CD4-positive, CD25-positive, alpha-beta regulatory T cell (primary cell): ENCODE measurements around the gene PLEKHG4B. TPM values are rescaled to one million over a fixed set of nuclear protein-coding genes. Genes with fewer than 3 reads are reported as not detected.

ENCODE experiments used
- ATAC-seq, 2 donors: fragments of 150-1000 bp; cut with Tn5 transposase; one replicate each; pipeline ENCODE4 v1.10.0; 2021; ENCODE audit warnings: low read depth in 2 of 2, moderate number of reproducible peaks in 2 of 2, moderate library complexity in 1 of 2
- DNase-seq, 3 donors: peaks; one replicate each; pipeline versions ENCODE4 v3.0.0 to v3.0.0-alpha.2; 2012 to 2022; ENCODE audit warnings: mixed read lengths in 1 of 3
- H3K27ac ChIP-seq: one replicate; pipeline ENCODE4 v1.7.0; 2013; ENCODE audit warnings: mild to moderate bottlenecking, low read length; ENCODE audit not compliant: insufficient read depth, poor library complexity, severe bottlenecking
- H3K27me3 ChIP-seq: one replicate; pipeline ENCODE4 v1.7.0; 2013; ENCODE audit warnings: low read length; ENCODE audit not compliant: control insufficient read depth, insufficient read depth
- H3K36me3 ChIP-seq: one replicate; pipeline ENCODE4 v1.7.0; 2013; ENCODE audit warnings: mild to moderate bottlenecking, low read length, moderate library complexity; ENCODE audit not compliant: control insufficient read depth, insufficient read depth
- H3K4me1 ChIP-seq: 2 replicates; pipeline ENCODE4 v1.7.0; 2013; ENCODE audit warnings: mild to moderate bottlenecking, low read length; ENCODE audit not compliant: insufficient read depth, control insufficient read depth, poor library complexity, severe bottlenecking
- H3K4me3 ChIP-seq: one replicate; pipeline ENCODE4 v1.7.0; 2013; ENCODE audit warnings: low read depth, mild to moderate bottlenecking, low read length, moderate library complexity
- H3K9me3 ChIP-seq, 2 experiments: 1 replicate in 1 of 2; 2 replicates in 1 of 2; pipeline ENCODE4 v1.7.0; 2013; ENCODE audit warnings: low read length in 2 of 2, mild to moderate bottlenecking in 1 of 2, moderate library complexity in 1 of 2; ENCODE audit not compliant: control insufficient read depth in 2 of 2
- H3K27ac Mint-ChIP-seq, 3 donors: one replicate each; pipeline ENCODE4 v1.8.0; 2020 to 2022; ENCODE audit warnings: mild to moderate bottlenecking in 3 of 3, mixed read lengths in 3 of 3, moderate library complexity in 2 of 3
- H3K27me3 Mint-ChIP-seq: one replicate; pipeline ENCODE4 v1.8.0; 2022; ENCODE audit warnings: mild to moderate bottlenecking, mixed read lengths
- H3K36me3 Mint-ChIP-seq: one replicate; pipeline ENCODE4 v1.8.0; 2020; ENCODE audit warnings: mixed read lengths
- H3K4me1 Mint-ChIP-seq, 4 donors: one replicate each; pipeline ENCODE4 v1.8.0; 2020 to 2022; ENCODE audit warnings: mixed read lengths in 4 of 4, mild to moderate bottlenecking in 1 of 4
- H3K4me3 Mint-ChIP-seq, 4 donors: one replicate each; pipeline ENCODE4 v1.8.0; 2020 to 2022; ENCODE audit warnings: mild to moderate bottlenecking in 4 of 4, mixed read lengths in 4 of 4, moderate library complexity in 3 of 4
- H3K9me3 Mint-ChIP-seq, 7 donors: one replicate each; pipeline ENCODE4 v1.8.0; 2020 to 2022; ENCODE audit warnings: mixed read lengths in 7 of 7, mild to moderate bottlenecking in 3 of 7, moderate library complexity in 2 of 7
- polyA plus RNA-seq, 4 donors: library from polyadenylated mRNA; unstranded; fragments of 300-500 nt; fragmentation: Illumina TruSeq; gene quantifications; one replicate each; pipeline ENCODE4 v1.2.3, GENCODE V29; 2021
- total RNA-seq: library from RNA; stranded (reverse); gene quantifications from one replicate; pipeline ENCODE4 v1.2.3, GENCODE V29; 2022

PLEKHG4B gene
- total and polyA plus RNA-seq, 5 donors from 2014 or later: not detected

DNA sequence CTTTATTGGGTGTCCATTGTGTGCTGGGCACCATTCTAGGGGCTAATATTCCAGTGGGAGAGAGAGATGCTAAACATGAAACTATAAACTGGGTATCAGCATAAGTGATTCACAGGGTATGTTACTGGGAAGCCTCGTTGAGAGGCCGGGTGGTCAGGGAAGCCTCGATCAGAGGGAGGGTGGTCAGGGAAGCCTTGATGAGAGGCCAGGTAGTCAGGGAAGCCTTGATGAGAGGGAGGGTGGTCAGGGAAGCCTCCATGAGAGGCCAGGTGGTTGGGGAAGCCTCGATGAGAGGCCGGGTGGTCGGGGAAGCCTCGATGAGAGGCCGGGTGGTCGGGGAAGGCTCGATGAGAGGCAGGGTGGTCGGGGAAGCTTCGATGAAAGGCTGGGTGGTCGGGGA lies 8.9 kb upstream of the PLEKHG4B start:
- ATAC-seq (no peak), DNase-seq (no peak)
- H3K27me3 ChIP-seq: no peaks in the 10 kb centered on the region
- Mint-ChIP-seq H3K27me3 (peaks cover 4% of the 10 kb centered on the region), H3K9me3 (peaks cover 0 to 5% (median 0%) of the 10 kb centered on the region in 7 donors), H3K27ac (no peak overlapping the region), H3K4me3 (no peak overlapping the region), H3K4me1 (no peaks in the 10 kb centered on the region), H3K36me3 (no peaks in the 10 kb centered on the region)
- H3K9me3 ChIP-seq: no peaks in the 10 kb centered on the region
- no peak overlapping the region for H3K27ac ChIP-seq
- H3K36me3 ChIP-seq: no peaks in the 10 kb centered on the region
- H3K4me3 ChIP-seq: no peak overlapping the region
- no peaks in the 10 kb centered on the region for H3K4me1 ChIP-seq

GRCh38 chr5:85334-85995 lies 6.5 kb upstream of the PLEKHG4B start:
- Histone ChIP-seq H3K4me1 (no peaks in the 10 kb centered on the region), H3K9me3 (no peaks in the 10 kb centered on the region), H3K27me3 (peaks cover 2% of the 10 kb centered on the region), H3K36me3 (no peaks in the 10 kb centered on the region), H3K4me3 (no peak overlapping the region), H3K27ac (no peak overlapping the region)
- H3K36me3 Mint-ChIP-seq: no peaks in the 10 kb centered on the region
- H3K27ac Mint-ChIP-seq: no peak overlapping the region
- peaks cover 12% of the 10 kb centered on the region for H3K27me3 Mint-ChIP-seq
- DNase-seq: no peak
- H3K9me3 Mint-ChIP-seq: peaks cover 0 to 7% (median 0%) of the 10 kb centered on the region in 7 donors
- no peaks in the 10 kb centered on the region for H3K4me1 Mint-ChIP-seq
- ATAC-seq: no peak
- H3K4me3 Mint-ChIP-seq: no peak overlapping the region

- no peak overlapping the region for H3K27ac ChIP-seq
- no peak overlapping the region for H3K4me3 ChIP-seq
- DNase-seq: no peak
- H3K4me1 ChIP-seq: no peaks in the 10 kb centered on the region
- Mint-ChIP-seq H3K36me3 (no peaks in the 10 kb centered on the region), H3K4me3 (no peak overlapping the region), H3K4me1 (peaks cover 0 to 11% (median 1%) of the 10 kb centered on the region in 4 donors), H3K27me3 (peaks cover 38% of the 10 kb centered on the region), H3K9me3 (peaks cover 0 to 3% (median 0%) of the 10 kb centered on the region in 7 donors), H3K27ac (no peak overlapping the region)
- no peaks in the 10 kb centered on the region for H3K9me3 ChIP-seq
- no peak for ATAC-seq
- H3K27me3 ChIP-seq: peaks cover 16% of the 10 kb centered on the region
- H3K36me3 ChIP-seq: no peaks in the 10 kb centered on the region
Measured at GRCh38 chr5:89337-90286, 2.4 kb upstream of the PLEKHG4B start.

GRCh38 chr5:90590-91547 lies 1.1 kb upstream of the PLEKHG4B start:
- DNase-seq (no peak), ATAC-seq (no peak)
- peaks cover 17% of the 10 kb centered on the region for H3K27me3 ChIP-seq
- no peaks in the 10 kb centered on the region for H3K9me3 ChIP-seq
- no peak overlapping the region for H3K4me3 ChIP-seq
- peaks cover 44% of the 10 kb centered on the region for H3K27me3 Mint-ChIP-seq
- H3K27ac ChIP-seq: no peak overlapping the region
- no peaks in the 10 kb centered on the region for H3K36me3 Mint-ChIP-seq
- H3K4me1 ChIP-seq: no peaks in the 10 kb centered on the region
- H3K4me1 Mint-ChIP-seq: peaks cover 0 to 11% (median 1%) of the 10 kb centered on the region in 4 donors
- peaks cover 0 to 3% (median 0%) of the 10 kb centered on the region in 7 donors for H3K9me3 Mint-ChIP-seq
- H3K36me3 ChIP-seq: no peaks in the 10 kb centered on the region
- H3K4me3 Mint-ChIP-seq: peak overlapping the region in 1 of 4 donors; percentile 31
- peak overlapping the region in 1 of 3 donors; percentile 76 for H3K27ac Mint-ChIP-seq

DNA sequence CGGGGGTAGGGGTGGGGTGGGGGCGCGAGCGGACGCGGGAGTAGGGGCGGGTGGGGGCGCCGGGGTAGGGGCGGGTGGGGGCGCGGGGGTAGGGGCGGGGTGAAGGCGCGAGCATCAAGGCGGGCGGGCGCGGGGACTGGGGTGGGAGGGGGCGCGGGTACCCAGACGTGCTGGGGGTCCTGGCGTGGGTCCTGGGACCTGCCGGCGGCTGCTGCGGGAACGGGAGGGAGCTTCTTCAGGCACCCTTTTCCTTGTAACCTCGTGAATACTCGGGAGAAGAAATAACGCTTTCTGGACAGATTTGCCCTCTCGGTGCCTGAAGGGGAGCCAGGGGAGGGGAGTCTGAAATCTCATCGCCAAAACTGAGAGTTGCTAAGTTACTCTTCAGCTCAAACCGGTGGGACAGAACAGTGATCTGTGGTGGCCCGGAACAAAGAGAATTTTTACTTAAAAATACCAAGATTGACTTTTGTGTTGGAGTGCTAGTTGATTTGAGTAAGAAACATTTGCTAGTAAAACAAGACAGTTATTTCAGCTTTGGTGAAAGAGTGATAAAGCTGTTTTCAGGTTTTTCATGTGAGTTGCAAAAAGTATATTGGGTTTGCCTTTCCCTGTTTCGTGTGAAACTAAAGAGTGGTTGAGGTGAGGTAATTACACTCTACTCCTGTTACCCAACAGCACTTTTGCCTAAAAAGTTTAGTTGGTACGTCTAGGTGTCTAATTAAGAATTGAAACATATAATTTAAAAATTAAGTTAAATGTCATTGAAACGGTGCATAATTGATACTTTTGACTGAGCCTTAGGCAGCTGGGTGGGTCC lies 643 bp downstream of the PLEKHG4B start:
- peak overlapping the region in 1 of 4 donors; percentile 21 for H3K4me3 Mint-ChIP-seq
- Histone ChIP-seq H3K36me3 (no peaks in the 10 kb centered on the region), H3K27me3 (peaks cover 19% of the 10 kb centered on the region), H3K9me3 (no peaks in the 10 kb centered on the region), H3K4me3 (no peak overlapping the region), H3K4me1 (no peaks in the 10 kb centered on the region), H3K27ac (no peak overlapping the region)
- H3K9me3 Mint-ChIP-seq: peaks cover 0 to 2% (median 0%) of the 10 kb centered on the region in 7 donors
- H3K27ac Mint-ChIP-seq: no peak overlapping the region
- DNase-seq (no peak), ATAC-seq (no peak)
- no peaks in the 10 kb centered on the region for H3K36me3 Mint-ChIP-seq
- H3K4me1 Mint-ChIP-seq: peaks cover 0 to 11% (median 1%) of the 10 kb centered on the region in 4 donors
- H3K27me3 Mint-ChIP-seq: peaks cover 45% of the 10 kb centered on the region

- Histone ChIP-seq H3K36me3 (no peaks in the 10 kb centered on the region), H3K9me3 (no peaks in the 10 kb centered on the region), H3K27me3 (peaks cover 19% of the 10 kb centered on the region), H3K4me3 (no peak overlapping the region), H3K27ac (no peak overlapping the region), H3K4me1 (no peaks in the 10 kb centered on the region)
- Mint-ChIP-seq H3K27ac (no peak overlapping the region), H3K27me3 (peaks cover 45% of the 10 kb centered on the region), H3K36me3 (no peaks in the 10 kb centered on the region), H3K9me3 (no peaks in the 10 kb centered on the region), H3K4me3 (peak overlapping the region in 1 of 4 donors; percentile 21), H3K4me1 (peaks cover 0 to 11% (median 1%) of the 10 kb centered on the region in 4 donors)
- DNase-seq (no peak), ATAC-seq (no peak)
Measured at GRCh38 chr5:93221-93980, 1.4 kb downstream of the PLEKHG4B start.
